ENCODE data around the gene ZNF667.

The ZNF667 gene

DNA sequence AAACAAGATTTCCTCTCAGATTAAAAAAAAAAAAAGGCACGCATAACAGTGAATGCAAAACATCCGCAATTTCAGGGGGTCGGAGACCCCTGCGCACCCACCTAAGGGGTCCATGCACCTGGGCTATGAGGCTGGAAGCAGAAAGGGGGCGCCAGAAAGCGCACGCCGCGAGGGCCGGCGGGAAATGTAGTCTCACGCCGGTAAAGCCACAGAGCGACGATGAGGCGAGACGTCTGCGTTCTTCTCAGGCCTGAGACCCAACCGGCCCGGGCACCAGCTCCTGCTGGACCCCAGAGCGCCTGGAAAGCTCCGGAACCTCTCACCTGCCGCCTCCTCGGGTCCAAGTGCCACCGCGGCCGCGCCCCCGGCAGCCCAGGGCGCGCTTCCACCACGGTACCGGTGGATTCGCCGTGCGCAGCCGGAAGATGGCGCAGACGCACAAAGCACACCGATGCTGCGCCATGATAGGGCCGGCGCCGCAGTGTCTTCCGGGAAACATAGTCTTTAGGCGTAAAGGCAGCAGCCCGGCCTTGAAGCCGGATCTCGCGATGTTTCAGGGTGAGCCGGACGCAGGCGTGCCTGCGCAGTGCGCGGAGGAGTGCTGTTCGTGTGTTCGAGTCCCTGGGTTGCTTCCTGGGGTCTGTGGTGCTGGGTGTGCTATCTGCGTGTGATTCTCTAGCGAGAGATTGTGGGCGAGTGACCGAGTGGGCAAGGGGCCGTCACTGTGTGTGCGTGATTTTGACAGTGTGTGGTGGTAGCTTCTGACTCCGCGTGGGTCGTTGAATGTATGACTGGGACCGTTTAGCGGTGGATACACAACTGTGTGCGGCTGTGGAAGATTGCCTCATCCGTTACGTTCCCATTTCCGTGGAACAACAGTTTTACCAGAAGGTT lies 83.8 kb downstream of the ZNF667 start, which contains the start of gene ZNF582:
TSS of gene ZNF582 (minus strand) at position 416 of the 894 bp plus-strand sequence. CDS start 1,782 bp downstream, outside the sequence.
- ChIA-PET CTCF (interaction anchor here (0.8 to 1.3 kb wide), 2 partner anchors 8 to 29 kb away, joined by 3 read pairs; no protein-coding TSS in a partner anchor), POLR2A (no interaction called here)
- DNase-seq (ENCODE audit: extremely low spot score) = peak; percentile 93
- TF ChIP-seq CTCF (IDR thresholded peaks at IDR 0.05; ENCODE audit: control extremely low read depth, extremely low read depth, low read depth, missing control alignments) = peak; percentile 89

Measured in GM10248 (cell line).